Prostate gland (tissue), 2 donors: ENCODE measurements around the gene NFKB1. TPM values are rescaled to one million over a fixed set of nuclear protein-coding genes. Genes with fewer than 3 reads are reported as not detected.

Experiments used
- DNase-seq: peaks from one replicate; pipeline ENCODE4 v3.0.0-alpha.2; 2019; ENCODE audit warnings: low spot score
- H3K27ac ChIP-seq, 2 donors: fragments of 200-600 bp; sonication (generic); 2 replicates each; pipeline ENCODE4 v1.5.1; 2017 to 2019
- H3K27me3 ChIP-seq: fragments of 200-600 bp; sonication (generic); replicated peaks from 2 replicates; pipeline ENCODE4 v1.5.1; 2019; ENCODE audit not compliant: insufficient read depth
- H3K36me3 ChIP-seq, 2 donors: fragments of 200-600 bp; sonication (generic); 1 replicate in 1 of 2; 2 replicates in 1 of 2; pipeline versions ENCODE4 v1.5.1 to v1.8.1; 2017 to 2019
- H3K4me1 ChIP-seq: fragments of 200-600 bp; sonication (generic); replicated peaks from 2 replicates; pipeline ENCODE4 v1.5.1; 2019
- H3K4me3 ChIP-seq, 2 donors: fragments of 200-600 bp; sonication (generic); 2 replicates each; pipeline ENCODE4 v1.5.1; 2017 to 2019
- H3K9me3 ChIP-seq: fragments of 200-600 bp; sonication (generic); 2 replicates; pipeline ENCODE4 v1.5.1; 2017
- CTCF ChIP-seq, 4 experiments: fragments of 200-600 bp in 2 of 4; fragments of 450-650 bp in 2 of 4; sonication (generic) in 2 of 4; IDR thresholded peaks; 1 replicate in 3 of 4; 2 replicates in 1 of 4; pipeline ENCODE4 v1.5.1; 2016 to 2019; ENCODE audit warnings: antibody characterized with exemption in 4 of 4, mild to moderate bottlenecking in 2 of 4, moderate library complexity in 2 of 4
- POLR2A ChIP-seq: fragments of 450-650 bp; IDR thresholded peaks from one replicate; pipeline ENCODE4 v1.6.1; 2016; ENCODE audit warnings: antibody characterized with exemption, mild to moderate bottlenecking
- POLR2AphosphoS5 ChIP-seq: sonication (generic); formaldehyde crosslinking; IDR thresholded peaks from one replicate; pipeline ENCODE4 v1.6.1; 2017; ENCODE audit warnings: antibody characterized with exemption
- WGBS: methylation state at CpG from one replicate; pipeline ENCODE4 v1.1.5; 2018; 5-methylcytosine and 5-hydroxymethylcytosine counted together
- intact Hi-C: fragments of 100-400 bp; cut with DNase I; formaldehyde crosslinking; loops from one replicate; pipeline ENCODE4 v1.14.2; 2022
- total RNA-seq, 2 donors: library from RNA; depleted of rRNA; stranded (reverse); fragments of >200 nt; gene quantifications; one replicate each; pipeline ENCODE4 v1.1.0, GENCODE V29; 2016

The NFKB1 gene
- total RNA-seq, 2 donors from 2014 or later, result 32.3 to 35.4 TPM

DNA sequence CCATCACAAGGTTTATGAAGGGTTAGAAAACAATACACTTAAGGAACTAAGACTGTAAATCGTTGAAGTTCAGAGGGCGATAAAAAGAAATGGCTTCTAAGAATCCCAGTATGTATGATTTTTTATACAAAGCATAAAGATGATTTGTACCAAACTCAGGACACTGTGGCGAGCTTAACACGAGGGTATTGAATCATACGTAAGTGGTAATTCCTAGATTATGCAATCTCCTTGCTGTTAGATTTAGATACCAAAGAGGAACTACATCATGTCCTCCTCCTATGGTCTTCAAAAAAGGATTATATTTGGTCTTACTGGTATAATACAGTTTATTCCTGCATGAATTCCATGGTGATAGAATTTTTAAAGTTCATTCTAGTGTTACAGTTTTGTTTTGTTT is 23.9 kb downstream of the NFKB1 start:
- 91% methylated on average over 5 of the region's 5 CpGs for WGBS
- intact Hi-C loops, result no loop called here
- DNase-seq, result no peak

DNA sequence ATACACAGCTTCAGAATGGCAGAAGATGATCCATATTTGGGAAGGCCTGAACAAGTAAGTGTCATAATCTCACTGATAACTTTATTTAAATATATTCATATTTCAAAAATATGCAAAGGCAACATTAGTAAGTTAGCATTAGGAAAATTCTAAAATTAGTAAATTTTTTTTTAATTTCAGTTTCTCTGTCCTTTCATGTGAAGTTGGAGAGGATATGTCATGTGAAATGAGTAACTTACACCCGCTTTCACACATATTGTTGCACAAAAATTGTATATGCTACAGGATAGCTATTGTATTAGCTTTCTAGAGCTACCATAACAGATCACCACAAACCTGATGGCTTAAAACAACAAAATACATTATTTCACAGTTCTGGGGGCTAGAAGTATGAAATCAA is 24.3 kb downstream of the NFKB1 start:
- no peak overlapping the region for H3K4me3 ChIP-seq
- H3K27ac ChIP-seq, result no peak overlapping the region
- DNase-seq, result no peak
- 95% methylated on average over 1 of the region's 1 CpG for WGBS
- H3K4me1 ChIP-seq, result peaks cover 5% of the 10 kb centered on the region
- H3K9me3 ChIP-seq, result no peaks in the 10 kb centered on the region
- TF ChIP-seq POLR2AphosphoS5 (no peak), POLR2A (no peak), CTCF (IDR thresholded peaks at IDR 0.05) (no peak)
- intact Hi-C loops, result no loop called here
- H3K36me3 ChIP-seq, result no peaks in the 10 kb centered on the region
- no peaks in the 10 kb centered on the region for H3K27me3 ChIP-seq

More for the DNA sequence above, 23.9 kb downstream of the NFKB1 start:
- no peak overlapping the region for H3K4me3 ChIP-seq
- H3K36me3 ChIP-seq, result no peaks in the 10 kb centered on the region
- H3K9me3 ChIP-seq, result no peaks in the 10 kb centered on the region
- H3K27me3 ChIP-seq, result no peaks in the 10 kb centered on the region
- H3K4me1 ChIP-seq, result peaks cover 5% of the 10 kb centered on the region
- no peak for TF ChIP-seq POLR2AphosphoS5
- TF ChIP-seq CTCF (IDR thresholded peaks at IDR 0.05), result no peak
- no peak for TF ChIP-seq POLR2A
- H3K27ac ChIP-seq, result no peak overlapping the region

- no peak overlapping the region for H3K27ac ChIP-seq
- TF ChIP-seq CTCF (IDR thresholded peaks at IDR 0.05) (no peak), POLR2AphosphoS5 (no peak), POLR2A (no peak)
- WGBS, result 94% methylated on average over 4 of the region's 4 CpGs
- intact Hi-C loops, result no loop called here
- H3K9me3 ChIP-seq, result no peaks in the 10 kb centered on the region
- no peak overlapping the region for H3K4me3 ChIP-seq
- DNase-seq, result no peak
- H3K36me3 ChIP-seq, result no peaks in the 10 kb centered on the region
- H3K4me1 ChIP-seq, result peaks cover 5% of the 10 kb centered on the region
- no peaks in the 10 kb centered on the region for H3K27me3 ChIP-seq
Observed at GRCh38 chr4:102526532-102526931, 25.4 kb downstream of the NFKB1 start.

DNA sequence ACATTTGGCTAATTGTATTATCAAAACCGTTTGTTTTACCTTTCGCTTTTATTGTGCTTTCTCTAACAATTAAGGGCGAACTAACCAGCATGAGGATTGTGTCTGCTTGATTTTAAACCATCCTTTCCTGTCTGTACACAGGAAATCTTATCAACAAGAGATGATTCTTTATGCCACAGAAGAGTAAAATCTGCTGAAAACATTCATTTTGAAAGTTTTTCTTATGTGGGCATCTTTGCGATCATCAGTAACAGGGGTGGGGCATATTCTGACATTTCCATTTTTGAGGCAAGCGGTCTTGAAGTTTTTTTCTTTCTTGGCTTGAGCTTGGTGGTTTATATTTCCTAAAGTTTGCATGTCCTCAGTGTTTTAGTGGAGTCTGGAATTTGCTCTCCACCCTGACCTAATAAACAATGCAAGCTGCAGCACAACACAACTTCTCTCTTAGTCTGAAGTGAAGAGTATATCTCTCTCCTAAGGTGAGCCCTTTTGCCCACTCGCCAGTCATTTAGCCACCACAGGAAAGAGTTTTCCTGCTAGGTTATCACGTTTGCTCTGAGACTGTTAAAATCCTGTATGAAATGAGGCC is 26.6 kb downstream of the NFKB1 start:
- intact Hi-C loops, result no loop called here
- no peaks in the 10 kb centered on the region for H3K9me3 ChIP-seq
- H3K27me3 ChIP-seq, result no peaks in the 10 kb centered on the region
- TF ChIP-seq POLR2A (no peak), CTCF (IDR thresholded peaks at IDR 0.05) (no peak), POLR2AphosphoS5 (no peak)
- DNase-seq, result no peak
- no peaks in the 10 kb centered on the region for H3K36me3 ChIP-seq
- H3K27ac ChIP-seq, result no peak overlapping the region
- peaks cover 5% of the 10 kb centered on the region for H3K4me1 ChIP-seq
- H3K4me3 ChIP-seq, result no peak overlapping the region
- WGBS, result 70% methylated on average over 7 of the region's 7 CpGs

DNA sequence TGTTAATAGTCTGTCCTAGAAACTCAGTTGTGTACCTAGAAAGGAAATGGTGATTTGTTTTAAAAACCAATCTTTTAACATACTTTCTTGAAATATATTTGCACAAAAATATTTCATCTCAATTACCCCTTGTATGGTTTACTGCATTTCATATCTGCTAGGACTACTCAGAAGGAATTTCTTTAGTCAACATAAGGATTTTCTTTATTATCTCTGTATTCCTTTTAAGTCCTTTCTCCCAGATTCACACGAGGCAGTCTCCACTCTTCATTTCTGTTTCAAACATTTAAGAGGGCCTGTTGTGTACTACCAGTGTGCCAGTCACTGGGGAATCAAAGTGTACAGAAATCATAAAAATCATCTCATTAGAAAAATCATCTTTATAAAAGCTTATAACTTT is 28.8 kb downstream of the NFKB1 start:
- intact Hi-C loops, result no loop called here
- TF ChIP-seq POLR2A (no peak), CTCF (IDR thresholded peaks at IDR 0.05) (no peak), POLR2AphosphoS5 (no peak)
- WGBS, result 46% methylated on average over 1 of the region's 1 CpG
- no peaks in the 10 kb centered on the region for H3K9me3 ChIP-seq
- no peak for DNase-seq
- H3K4me1 ChIP-seq, result peaks cover 5% of the 10 kb centered on the region
- H3K27ac ChIP-seq, result no peak overlapping the region
- no peaks in the 10 kb centered on the region for H3K27me3 ChIP-seq
- no peaks in the 10 kb centered on the region for H3K36me3 ChIP-seq
- no peak overlapping the region for H3K4me3 ChIP-seq
